ENCODE data around the gene PXT1.
"Not testable (repeated sequence)": the region's sequence is repeated elsewhere in the genome, so short reads cannot be mapped to it uniquely, and the experiment has no call there.

Gene PXT1

DNA sequence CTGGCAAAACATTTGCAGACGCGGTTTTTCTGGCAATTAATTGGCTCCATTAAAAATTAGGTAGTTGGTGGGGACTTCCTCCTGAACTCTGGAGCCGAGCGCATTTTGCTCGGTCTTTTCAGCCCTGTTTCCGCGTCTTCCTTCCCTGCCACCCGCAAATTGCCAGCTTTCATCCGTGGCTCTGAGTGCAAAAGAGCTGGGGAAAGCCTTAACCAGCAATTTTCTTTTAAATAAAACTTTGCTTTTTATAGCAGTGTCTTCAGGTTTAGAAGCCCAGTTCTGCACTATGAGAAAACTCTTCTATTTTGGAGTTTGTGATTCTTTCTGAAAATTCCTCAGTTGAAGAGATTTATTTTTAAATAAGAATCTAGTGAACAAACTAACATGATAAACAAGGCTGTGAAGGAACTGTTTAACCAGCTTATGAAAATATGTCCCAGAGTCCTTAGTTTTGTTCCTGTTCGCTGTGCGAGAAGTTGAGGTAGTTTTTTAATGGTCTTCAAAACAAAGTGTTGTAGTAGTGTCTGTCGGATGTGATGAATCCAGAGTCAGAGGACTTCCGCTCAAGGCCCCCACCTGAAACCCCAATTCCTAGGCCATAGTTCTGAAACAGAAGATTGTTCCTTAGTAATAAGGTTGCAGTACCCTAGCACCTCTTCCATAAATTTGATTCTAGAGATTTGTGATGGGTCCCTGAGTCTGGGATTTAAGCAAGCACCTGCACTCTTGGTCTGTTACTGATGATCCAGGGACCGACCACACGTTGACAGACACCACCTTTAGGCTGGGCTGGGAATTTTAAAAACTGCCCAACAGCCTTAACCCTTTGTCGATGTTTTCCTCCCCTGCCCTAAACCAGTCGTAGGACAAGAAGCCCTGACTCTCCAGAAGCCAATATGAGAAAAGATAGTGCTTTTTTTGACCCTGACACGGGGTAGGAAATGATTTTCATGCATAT is 1.1 kb upstream of the PXT1 start:
- peak; percentile 48 for DNase-seq

DNA sequence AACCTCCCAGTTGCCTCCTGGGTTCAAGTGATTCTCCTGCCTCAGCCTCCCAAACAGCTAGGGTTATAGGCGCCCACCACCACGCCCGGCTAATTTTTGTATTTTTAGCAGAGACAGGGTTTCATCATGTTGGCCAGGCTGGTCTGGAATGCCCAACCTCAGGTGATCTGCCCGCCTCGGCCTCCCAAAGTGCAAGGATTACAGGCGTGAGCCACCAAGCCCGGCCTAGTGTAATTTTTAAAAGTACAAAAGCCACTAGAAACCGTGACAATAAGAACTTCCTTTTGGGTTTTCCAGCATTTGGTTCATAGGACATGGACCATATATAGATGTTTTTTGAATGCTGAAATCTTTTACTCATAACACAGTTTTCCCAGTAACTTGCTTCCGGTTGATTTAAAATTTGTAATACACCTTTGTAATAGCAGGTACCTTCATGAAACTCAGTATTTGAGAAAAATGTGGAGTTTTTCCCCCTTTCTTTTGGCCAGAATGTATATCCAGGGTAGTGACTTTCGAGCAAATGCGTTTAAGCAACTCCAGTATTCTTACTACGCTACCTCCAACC is 467 bp downstream of the PXT1 start:
- DNase-seq = no peak

DNA sequence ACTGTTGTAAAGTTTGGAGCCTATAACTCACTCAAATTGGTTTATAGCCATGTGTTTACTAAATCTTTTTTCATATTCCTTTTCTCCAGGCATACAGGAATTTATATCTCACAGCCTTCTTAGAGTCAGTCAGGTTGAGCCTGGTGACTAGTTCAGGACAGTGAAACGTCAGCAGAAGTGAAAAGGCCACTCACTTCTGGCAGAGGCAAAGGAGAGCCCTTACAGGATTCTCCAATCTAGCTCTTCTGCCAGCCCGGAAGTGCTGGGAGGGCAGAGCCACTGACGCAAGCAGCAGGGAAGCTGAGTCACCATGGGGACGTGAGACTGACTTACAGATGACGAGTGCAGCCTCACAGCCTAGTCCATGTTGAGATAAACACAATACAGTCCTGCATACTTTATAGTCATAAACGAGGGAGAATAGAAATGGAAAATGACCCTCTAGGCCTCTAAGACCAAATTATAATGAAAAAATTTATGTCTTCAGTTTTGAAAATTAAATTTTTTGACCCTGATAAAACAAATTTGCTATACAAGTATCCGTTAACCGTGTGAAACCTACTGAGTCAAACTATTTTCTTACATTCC is 1.3 kb downstream of the PXT1 start:
- peak; percentile 100 for DNase-seq

DNA sequence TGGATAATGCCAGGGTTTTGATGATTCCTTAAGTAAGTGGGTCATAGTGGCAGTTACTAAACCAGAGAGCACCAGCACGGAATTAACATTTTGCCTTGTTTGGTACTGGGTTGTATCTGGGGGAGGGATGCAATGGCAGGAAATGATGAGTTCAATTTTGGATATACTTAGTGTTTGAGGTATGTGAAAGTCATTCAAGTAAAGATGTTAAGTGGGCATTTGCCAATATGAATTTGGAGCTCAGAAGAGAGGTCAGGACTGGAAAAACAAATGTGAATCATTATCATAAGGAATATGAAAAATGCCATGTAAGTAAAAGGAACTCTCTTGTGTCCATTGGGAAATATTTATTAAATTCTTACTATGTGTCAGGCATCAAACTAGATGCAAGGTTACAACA is 6.2 kb downstream of the PXT1 start:
- peak; percentile 71 for DNase-seq

DNA sequence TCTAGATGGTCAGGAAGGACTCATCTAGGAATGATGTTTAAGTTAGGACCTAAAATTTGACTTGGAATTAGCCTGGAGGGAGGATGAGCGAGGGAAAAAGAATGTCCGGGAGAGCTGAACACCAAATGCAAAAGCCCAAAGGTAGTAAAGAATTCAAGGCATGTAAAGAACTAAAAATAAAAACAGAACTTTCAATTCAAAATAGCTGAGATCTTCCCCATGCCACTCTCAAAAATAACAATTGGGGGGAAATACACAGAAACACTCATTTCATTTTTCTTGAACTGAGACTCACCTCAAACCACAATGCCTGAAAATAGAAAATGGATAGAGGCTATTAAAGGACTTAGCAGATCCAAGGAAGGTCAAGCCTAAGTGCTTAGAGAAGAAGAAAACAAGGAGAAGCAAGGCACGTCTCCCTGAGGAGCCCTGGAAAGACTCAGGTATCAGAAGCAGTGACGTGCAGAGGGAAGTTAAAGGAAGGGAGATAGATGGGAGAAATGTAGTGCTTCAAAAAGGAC is 10.4 kb downstream of the PXT1 start:
- DNase-seq = peak; percentile 76

DNA sequence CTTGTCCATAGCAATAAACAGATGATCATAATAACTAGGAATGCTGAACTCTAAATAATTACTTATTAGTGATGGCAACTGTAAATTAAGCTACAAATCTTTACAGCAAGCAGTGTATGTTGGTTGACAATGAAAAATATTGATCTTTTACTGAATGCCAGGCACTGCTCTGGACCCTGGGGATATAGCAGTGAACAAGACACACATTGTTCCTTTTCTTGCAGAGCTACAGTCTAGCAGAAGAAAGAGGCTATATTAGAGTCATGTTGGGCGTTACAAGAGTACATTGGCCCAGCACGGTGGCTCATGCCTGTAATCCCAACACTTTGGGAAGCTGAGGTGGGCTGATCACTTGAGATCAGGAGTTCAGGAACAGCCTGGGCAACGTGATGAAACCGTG is 11.5 kb downstream of the PXT1 start:
- no peak for DNase-seq

DNA sequence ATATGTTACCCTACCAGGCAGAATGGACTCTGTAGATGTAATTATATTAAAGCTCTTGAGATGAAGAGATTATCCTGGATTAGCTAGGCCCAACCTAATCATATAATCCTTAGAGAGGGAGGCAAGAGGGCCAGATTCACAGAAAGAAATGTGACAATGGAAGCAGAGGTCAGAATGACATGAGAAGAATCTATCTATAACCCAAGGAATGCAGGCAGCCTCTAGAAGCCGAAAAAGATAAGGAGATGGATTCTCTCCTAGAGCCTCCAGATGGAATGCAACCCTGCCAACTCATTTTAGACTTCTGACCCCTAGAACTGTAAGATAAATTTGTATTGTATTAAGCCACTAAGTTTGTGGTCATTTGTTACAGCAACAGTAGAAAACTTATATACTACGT is 12.3 kb downstream of the PXT1 start:
- peak; percentile 87 for DNase-seq

GRCh38 chr6:36428911-36429310 is 13.7 kb downstream of the PXT1 start:
- DNase-seq = no peak

GRCh38 chr6:36426622-36427021 is 16.0 kb downstream of the PXT1 start:
- no peak for DNase-seq

DNA sequence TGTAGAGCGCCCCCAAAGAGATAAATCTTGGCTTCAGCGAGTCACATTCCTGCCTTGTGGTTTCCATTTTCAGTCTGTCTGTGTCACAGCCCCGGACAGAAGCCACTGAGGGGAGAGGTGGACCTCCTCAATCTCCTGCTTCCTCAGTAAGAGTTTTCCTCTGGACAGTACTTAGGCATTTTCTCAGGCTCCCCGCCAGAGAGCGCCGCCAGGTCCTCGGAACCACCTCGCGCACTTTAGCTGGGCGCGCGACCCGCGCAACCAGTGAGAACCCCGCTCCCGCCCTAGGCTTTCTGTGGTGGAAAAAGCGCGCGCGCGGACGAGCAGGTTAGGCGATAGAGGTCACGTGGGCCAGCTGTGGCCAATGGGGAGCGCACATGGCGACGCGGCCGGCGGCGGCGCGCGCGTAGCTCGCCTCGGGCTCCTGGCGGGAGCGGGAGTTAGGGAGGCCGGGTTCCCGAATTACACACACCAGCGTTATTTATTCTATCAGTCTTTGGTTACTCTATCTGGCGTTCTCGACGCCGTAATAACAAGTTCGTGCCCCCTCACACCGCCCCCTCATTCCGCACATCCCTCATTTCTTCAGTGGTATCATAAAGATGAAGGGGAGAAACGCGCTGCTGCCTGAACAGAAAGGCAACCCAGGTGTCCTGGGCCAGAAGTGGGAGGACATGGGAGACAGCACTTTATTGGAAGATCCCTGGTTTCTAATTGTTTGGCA is 19.4 kb downstream of the PXT1 start:
- peak; percentile 99 for DNase-seq

DNA sequence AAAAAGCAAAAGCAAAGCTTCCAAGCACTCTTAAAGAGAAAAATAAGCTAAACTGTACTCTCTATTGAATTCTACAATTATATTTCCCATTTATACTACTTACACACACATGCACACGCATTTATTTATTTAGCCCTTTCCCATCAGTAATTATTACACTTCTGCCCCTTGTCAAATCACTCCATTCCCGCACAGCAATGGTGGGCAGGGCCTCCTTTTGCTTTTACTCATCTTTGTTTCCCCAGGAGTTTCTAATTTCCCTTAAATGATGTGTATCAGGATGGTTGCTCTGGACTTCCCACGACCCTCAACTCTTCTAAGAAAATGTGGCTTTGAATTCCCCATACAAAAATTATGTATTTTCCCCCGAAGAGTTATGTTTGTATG is 19.9 kb downstream of the PXT1 start:
- no peak for DNase-seq

DNA sequence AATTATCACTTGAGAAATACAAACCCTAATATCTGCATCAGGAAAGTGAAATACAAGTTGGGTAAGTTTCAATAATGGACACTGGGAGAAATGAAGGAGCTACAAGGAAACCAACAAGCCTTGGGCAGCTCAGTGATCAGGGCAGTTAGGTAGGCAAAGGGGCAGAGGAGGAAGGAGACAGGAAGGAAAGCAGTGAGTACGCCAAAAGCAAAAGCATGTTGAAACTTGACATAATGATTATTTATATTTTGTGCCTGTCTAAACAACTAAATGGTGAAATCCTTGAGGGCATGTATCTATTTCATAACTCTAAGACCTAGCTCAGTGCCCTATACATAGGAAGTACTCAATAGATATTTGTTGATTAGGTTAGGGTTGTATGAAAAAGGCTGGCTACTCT is 23.3 kb downstream of the PXT1 start:
- no peak for DNase-seq

GRCh38 chr6:36418558-36418957 is 24.1 kb downstream of the PXT1 start:
- DNase-seq = peak; percentile 74

- peak; percentile 64 for DNase-seq
These were observed 28.2 kb downstream of the PXT1 start for GRCh38 chr6:36414481-36414880.

- DNase-seq = no peak
These were observed 28.9 kb downstream of the PXT1 start for GRCh38 chr6:36413489-36414480.

GRCh38 chr6:36409718-36410117 is 32.9 kb downstream of the PXT1 start:
- not testable (repeated sequence) for DNase-seq

DNA sequence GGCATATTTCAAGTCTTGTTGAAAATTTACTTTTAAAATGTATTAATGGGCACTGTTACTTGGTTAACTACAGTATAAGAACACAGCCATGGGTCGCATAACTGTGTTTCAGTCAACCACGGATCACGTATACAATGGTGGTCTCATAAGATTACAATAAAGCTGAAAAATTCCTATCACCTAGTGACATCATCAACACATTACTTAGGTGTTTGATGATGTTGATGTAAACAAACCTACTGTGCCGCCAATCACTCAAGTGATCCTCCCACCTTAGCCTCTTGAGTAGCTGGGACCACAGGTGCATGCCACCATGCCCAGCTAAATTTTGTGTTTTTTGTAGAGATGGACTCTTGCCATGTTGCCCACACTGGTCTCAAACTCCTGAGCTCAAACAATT is 38.5 kb downstream of the PXT1 start:
- DNase-seq = no peak

GRCh38 chr6:36402481-36402880 is 40.2 kb downstream of the PXT1 start:
- no peak for DNase-seq

DNA sequence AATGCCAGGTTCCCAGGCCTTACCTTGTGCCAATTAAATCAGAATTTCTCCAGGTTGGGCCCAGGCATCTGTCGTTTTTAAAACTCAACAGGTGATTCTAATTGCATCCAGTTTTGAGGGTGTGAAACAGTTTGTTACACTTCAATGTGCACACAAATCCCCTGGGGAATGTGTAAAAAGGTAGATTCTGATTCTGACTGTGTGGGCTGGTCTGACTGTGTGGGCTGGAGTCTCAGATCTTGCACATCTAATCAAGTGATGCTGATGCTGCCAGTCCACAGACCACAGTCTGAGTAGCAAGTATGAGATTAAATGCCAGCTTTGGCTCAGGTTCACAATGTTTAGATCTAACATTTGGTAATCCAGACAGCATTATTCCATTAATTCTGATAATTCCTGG is 42.7 kb downstream of the PXT1 start:
- no peak for DNase-seq

DNA sequence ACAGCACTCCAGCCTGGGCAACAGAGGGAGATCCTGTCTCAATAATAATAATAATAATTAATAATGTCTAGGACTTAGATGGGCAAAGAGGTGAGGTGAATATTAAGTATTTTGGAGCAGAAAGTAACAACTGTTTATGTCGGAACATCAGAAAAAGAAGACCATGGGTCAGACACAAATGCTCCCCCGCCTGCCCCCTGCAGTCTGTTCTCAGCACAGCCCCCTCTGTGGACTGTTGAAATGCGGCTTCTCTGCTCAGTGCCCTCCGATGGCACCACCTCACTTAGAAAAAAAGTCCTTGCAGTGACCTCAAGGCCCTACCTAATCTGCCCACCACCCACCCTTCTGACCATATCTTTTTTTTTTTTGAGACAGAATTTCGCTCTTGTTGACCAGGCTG is 50.0 kb downstream of the PXT1 start:
- no peak for DNase-seq

GRCh38 chr6:36389353-36389752 is 53.3 kb downstream of the PXT1 start:
- DNase-seq = no peak

Data from NCI-H226 (cell line).